NB4 (cell line): ENCODE results near the gene ZC3H13.

Source experiments
- CTCF ChIP-seq: IDR thresholded peaks from one replicate; pipeline ENCODE4 v1.5.1; 2012; ENCODE audit warnings: low read depth, low read length
- POLR2A ChIP-seq: IDR thresholded peaks from 2 replicates; pipeline ENCODE4 v1.6.1; 2011; ENCODE audit warnings: mild to moderate bottlenecking; ENCODE audit not compliant: insufficient read length; ENCODE audit errors: extremely low read depth

GRCh38 chr13:46038296-46038695 is 14.2 kb downstream of the ZC3H13 start:
- no peak for TF ChIP-seq CTCF
- TF ChIP-seq POLR2A: no peak
